Liver (tissue), 3 donors: ENCODE results near the gene SRD5A1.

Experiments
- FOXA1 ChIP-seq: IDR thresholded peaks from 2 replicates; pipeline ENCODE4 v1.6.1; 2016; ENCODE audit warnings: antibody characterized with exemption
- HNF4G ChIP-seq: IDR thresholded peaks from 2 replicates; pipeline ENCODE4 v1.6.1; 2016; ENCODE audit warnings: antibody characterized with exemption
- JUND ChIP-seq, 2 donors: IDR thresholded peaks; 2 replicates each; pipeline ENCODE4 v1.6.1; 2016; ENCODE audit warnings: antibody characterized with exemption in 2 of 2
- TAF1 ChIP-seq: conservative IDR thresholded peaks from 2 replicates; pipeline ENCODE4 v1.6.1; 2016; ENCODE audit warnings: antibody characterized with exemption, mild to moderate bottlenecking
- YY1 ChIP-seq: IDR thresholded peaks from 2 replicates; pipeline ENCODE4 v1.6.1; 2016; ENCODE audit warnings: antibody characterized with exemption, mild to moderate bottlenecking
- TF ChIP-seq, protein P1 (sequence below): fragments of 150-350 bp; IDR thresholded peaks from 2 replicates; pipeline ENCODE4 v1.5.1; 2017; ENCODE audit warnings: improper control_type of control experiment, low read depth, low read length; ENCODE audit not compliant: missing input control
- donor health status: healthy.
- donor health status: healthy.

DNA sequence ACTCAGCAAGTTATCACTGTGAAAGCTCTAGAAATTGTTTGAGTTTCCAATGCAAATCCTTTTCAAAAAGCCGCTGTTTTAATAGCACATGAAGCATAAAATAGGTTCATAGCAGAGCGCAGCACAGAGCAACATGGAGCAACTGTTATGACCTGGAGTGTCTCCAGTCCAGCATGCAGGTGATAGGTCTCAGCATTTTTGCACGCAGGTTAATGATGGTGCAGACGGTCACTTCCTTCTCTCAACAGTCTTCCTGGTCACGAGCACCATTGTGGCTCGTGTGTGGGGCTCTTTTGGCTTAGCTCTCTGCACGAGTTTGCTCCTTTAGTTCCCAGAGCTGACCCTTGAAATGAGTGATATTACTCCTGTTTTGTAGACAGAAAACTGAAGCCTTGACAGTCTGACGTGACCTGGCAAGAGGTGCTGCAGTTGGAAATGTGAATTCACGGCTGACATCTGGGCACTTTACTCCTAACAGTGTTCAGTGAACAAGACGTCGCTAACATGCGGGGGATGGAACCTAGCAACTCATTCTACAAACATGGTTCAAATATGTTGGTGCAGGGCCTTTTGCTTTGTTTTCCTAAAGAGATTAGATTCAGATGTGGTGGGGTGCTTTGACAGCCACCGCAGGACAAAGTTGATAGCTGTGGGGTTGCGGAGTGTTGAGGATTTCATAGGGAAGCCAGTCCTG lies 90.0 kb downstream of the SRD5A1 start:
- TF ChIP-seq, protein P1, sequence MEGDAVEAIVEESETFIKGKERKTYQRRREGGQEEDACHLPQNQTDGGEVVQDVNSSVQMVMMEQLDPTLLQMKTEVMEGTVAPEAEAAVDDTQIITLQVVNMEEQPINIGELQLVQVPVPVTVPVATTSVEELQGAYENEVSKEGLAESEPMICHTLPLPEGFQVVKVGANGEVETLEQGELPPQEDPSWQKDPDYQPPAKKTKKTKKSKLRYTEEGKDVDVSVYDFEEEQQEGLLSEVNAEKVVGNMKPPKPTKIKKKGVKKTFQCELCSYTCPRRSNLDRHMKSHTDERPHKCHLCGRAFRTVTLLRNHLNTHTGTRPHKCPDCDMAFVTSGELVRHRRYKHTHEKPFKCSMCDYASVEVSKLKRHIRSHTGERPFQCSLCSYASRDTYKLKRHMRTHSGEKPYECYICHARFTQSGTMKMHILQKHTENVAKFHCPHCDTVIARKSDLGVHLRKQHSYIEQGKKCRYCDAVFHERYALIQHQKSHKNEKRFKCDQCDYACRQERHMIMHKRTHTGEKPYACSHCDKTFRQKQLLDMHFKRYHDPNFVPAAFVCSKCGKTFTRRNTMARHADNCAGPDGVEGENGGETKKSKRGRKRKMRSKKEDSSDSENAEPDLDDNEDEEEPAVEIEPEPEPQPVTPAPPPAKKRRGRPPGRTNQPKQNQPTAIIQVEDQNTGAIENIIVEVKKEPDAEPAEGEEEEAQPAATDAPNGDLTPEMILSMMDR = no peak
- TF ChIP-seq HNF4G (no peak), YY1 (no peak), FOXA1 (no peak), TAF1 (no peak), JUND (IDR thresholded peaks at IDR 0.05) (no peak)
